Small intestine (tissue), 7 donors: ENCODE measurements around the gene GPR4. TPM values are rescaled to one million over a fixed set of nuclear protein-coding genes. Genes with fewer than 3 reads are reported as not detected.

Experiments used
- DNase-seq, 2 donors: peaks; one replicate each; pipeline versions ENCODE4 v3.0.0 to v3.0.0-alpha.2; 2013
- FAIRE-seq: peaks from 2 replicates; lab custom pipeline; 2012; peaks lifted over from hg19 to GRCh38; lab: Jason Lieb, UNC
- H3K27ac ChIP-seq, 3 donors: one replicate each; pipeline ENCODE4 v1.5.1; 2013; ENCODE audit warnings: low read length in 2 of 3, mild to moderate bottlenecking in 2 of 3, control low read depth in 1 of 3, inconsistent platforms in 1 of 3, low read depth in 1 of 3, moderate library complexity in 1 of 3
- H3K27me3 ChIP-seq, 3 donors: one replicate each; pipeline ENCODE4 v1.6.1; 2013; ENCODE audit warnings: low read length in 3 of 3, inconsistent platforms in 1 of 3; ENCODE audit not compliant: control insufficient read depth in 3 of 3, insufficient read depth in 3 of 3
- H3K36me3 ChIP-seq, 3 donors: one replicate each; pipeline ENCODE4 v1.6.1; 2013; ENCODE audit warnings: low read length in 3 of 3, inconsistent platforms in 1 of 3, low read depth in 1 of 3, mild to moderate bottlenecking in 1 of 3, moderate library complexity in 1 of 3; ENCODE audit not compliant: control insufficient read depth in 3 of 3, insufficient read depth in 2 of 3
- H3K4me1 ChIP-seq, 3 donors: one replicate each; pipeline ENCODE4 v1.6.1; 2013; ENCODE audit warnings: low read length in 2 of 3, inconsistent platforms in 1 of 3, low read depth in 1 of 3, mild to moderate bottlenecking in 1 of 3, moderate library complexity in 1 of 3; ENCODE audit not compliant: control insufficient read depth in 3 of 3, insufficient read depth in 2 of 3
- H3K4me3 ChIP-seq, 3 donors: one replicate each; pipeline ENCODE4 v1.5.1; 2013; ENCODE audit warnings: low read length in 3 of 3, control low read depth in 1 of 3, inconsistent platforms in 1 of 3, low read depth in 1 of 3, mild to moderate bottlenecking in 1 of 3, moderate library complexity in 1 of 3
- H3K9me3 ChIP-seq, 2 donors: one replicate each; pipeline ENCODE4 v1.6.1; 2013; ENCODE audit warnings: low read depth in 1 of 2, low read length in 1 of 2; ENCODE audit not compliant: control insufficient read depth in 2 of 2, insufficient read depth in 1 of 2
- WGBS, 3 donors: extraction: QIAGEN DNeasy Blood & Tissue Kit; methylation state at CpG; one replicate each; pipeline ENCODE4 v1.1.7; 2013; 5-methylcytosine and 5-hydroxymethylcytosine counted together
- polyA plus RNA-seq, 4 donors: library from polyadenylated mRNA; stranded (reverse) in 3 of 4; unstranded in 1 of 4; fragments of 200-250 nt in 3 of 4; fragments of 120-200 nt in 1 of 4; gene quantifications; one replicate each; pipeline versions ENCODE4 v1.2.1 to v1.2.3, GENCODE V29; 2013
- donor health status: healthy with polysubstance abuse.
- donor health status: control.
- donor health status: control.
- donor health status: Bipolar disorder and iron deficiency.
- donor health status: healthy.

GPR4 gene
- polyA plus RNA-seq, 4 donors, result 0.22 to 3.8 (median 0.51) TPM

- DNase-seq (peak; percentile 76 to 90), FAIRE-seq (no peak)
- WGBS, 3 donors, result 7 to 9% (median 8%) methylated on average over 38 to 39 of the region's 39 CpGs
- Histone ChIP-seq H3K9me3 (no peaks in the 10 kb centered on the region), H3K27me3 (peaks cover 0 to 38% (median 2%) of the 10 kb centered on the region in 3 donors), H3K4me1 (peaks cover 0 to 38% (median 6%) of the 10 kb centered on the region in 3 donors), H3K27ac (no peak overlapping the region), H3K4me3 (no peak overlapping the region), H3K36me3 (no peaks in the 10 kb centered on the region)
These were observed 41.3 kb upstream of the GPR4 start for GRCh38 chr19:45643024-45643926.

DNA sequence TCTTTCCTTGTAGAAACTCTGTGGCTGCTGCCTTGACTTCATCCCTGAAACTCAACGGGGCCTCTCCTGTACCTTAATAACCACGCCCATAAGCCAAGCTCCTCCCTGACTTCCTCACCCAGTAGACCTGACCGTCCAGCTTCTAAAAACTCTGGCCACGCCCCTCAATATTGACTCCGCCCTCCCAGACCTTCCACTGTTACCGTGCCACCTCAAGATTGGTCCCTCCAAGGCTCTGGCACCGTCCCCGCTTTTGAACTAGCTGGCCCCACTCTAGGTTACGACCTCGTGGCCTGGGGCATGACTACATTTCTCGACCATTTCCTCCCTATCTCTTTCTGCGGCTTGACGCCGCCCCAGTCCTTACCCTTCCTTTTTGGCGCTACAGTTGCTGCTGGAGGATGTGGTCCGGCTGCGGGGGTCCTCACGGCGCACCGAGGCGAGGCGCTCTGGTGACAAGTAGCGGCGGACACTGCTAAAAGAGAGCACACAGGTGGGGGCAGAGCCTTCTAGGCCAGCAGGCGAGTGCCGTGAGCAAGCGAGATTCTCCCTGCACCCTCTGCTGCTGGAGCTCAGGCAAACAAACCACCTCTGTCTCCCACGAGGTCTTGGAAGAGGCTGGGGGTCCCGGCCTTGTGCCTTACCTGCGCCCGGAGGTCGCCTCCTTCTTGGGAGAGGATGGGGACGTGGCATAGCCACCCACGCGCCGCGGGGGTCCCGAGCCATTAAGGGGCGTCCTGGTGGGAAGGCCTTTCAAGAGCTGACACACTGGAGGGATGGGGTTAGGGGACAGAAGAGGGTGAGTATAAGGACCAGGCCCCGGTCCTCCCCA, 39.5 kb upstream of the GPR4 start:
- peak; percentile 87 to 92 for DNase-seq
- Histone ChIP-seq H3K27me3 (peaks cover 0 to 36% (median 2%) of the 10 kb centered on the region in 3 donors), H3K9me3 (no peaks in the 10 kb centered on the region), H3K4me3 (peak overlapping the region in 2 of 3 donors; percentile 13 to 24), H3K27ac (peak overlapping the region; percentile 4 to 75 (median 50)), H3K36me3 (no peaks in the 10 kb centered on the region), H3K4me1 (peaks cover 0 to 42% (median 6%) of the 10 kb centered on the region in 3 donors)
- FAIRE-seq, result no peak
- 1 to 3% (median 2%) methylated on average over 38 to 40 of the region's 40 CpGs for WGBS, 3 donors

GRCh38 chr19:45640849-45641273, 38.8 kb upstream of the GPR4 start:
- peaks cover 0 to 30% (median 2%) of the 10 kb centered on the region in 3 donors for H3K27me3 ChIP-seq
- peak overlapping the region in 1 of 3 donors; percentile 75 for H3K27ac ChIP-seq
- H3K4me3 ChIP-seq, result no peak overlapping the region
- no peak for DNase-seq
- 35 to 53% (median 35%) methylated on average over 17 of the region's 17 CpGs for WGBS, 3 donors
- no peaks in the 10 kb centered on the region for H3K9me3 ChIP-seq
- peaks cover 0 to 39% (median 6%) of the 10 kb centered on the region in 3 donors for H3K4me1 ChIP-seq
- no peaks in the 10 kb centered on the region for H3K36me3 ChIP-seq
- FAIRE-seq, result no peak

GRCh38 chr19:45638930-45639729, 37.1 kb upstream of the GPR4 start, which contains the start of gene EML2:
Gene EML2 (minus strand): TSS chr19:45639397. CDS start chr19:45639376, 21 bp downstream.
- Histone ChIP-seq H3K9me3 (no peaks in the 10 kb centered on the region), H3K27me3 (peaks cover 0 to 13% (median 0%) of the 10 kb centered on the region in 3 donors), H3K4me3 (peak within 1 kb of the TSS; percentile 55 to 85 (median 62)), H3K4me1 (peaks cover 0 to 38% (median 6%) of the 10 kb centered on the region in 3 donors), H3K36me3 (peaks cover 0 to 2% (median 0%) of the 10 kb centered on the region in 3 donors), H3K27ac (peak within 1 kb of the TSS in 2 of 3 donors; percentile 42 to 47)
- 0 to 3% (median 2%) methylated on average over 46 to 52 of the region's 52 CpGs for WGBS, 3 donors
- DNase-seq (peak; percentile 66 to 79), FAIRE-seq (no peak)

DNA sequence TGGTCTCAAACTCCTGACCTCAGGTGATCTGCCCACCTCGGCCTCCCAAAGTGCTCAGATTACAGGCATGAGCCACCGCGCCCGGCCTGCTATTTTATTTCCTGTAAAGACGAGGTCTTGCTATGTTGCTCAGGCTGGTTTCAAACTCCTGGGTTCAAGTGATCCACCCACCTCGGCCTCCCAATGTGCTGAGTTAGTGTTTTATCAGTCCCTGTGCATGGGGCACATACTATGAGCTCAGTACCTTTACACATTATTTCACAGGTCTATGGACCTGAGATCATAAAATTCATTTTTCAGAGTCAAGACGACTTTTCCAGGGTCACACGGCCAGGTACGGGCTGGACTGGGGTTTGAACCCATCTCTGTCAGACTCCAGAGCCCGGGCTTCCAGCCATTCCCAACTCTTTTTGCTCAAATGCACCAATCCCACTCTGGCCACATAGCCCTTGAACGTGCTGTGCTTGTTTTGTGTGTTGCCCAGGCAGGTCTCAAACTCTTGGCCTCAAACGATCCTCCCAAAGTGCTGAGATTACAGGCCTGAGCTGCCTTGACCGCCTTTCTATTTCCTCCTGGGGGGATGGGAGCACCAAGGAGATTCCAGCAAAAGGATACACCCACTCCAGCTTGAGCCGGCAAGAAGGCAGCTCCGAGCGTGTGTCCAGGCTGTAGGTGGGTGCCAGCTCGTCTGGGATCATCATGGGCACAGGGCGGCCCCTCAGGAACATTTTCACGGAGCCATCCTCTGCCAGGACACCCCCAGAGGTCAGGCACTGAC, 36.1 kb upstream of the GPR4 start:
- Histone ChIP-seq H3K27ac (no peak overlapping the region), H3K9me3 (no peaks in the 10 kb centered on the region), H3K4me1 (peaks cover 0 to 32% (median 6%) of the 10 kb centered on the region in 3 donors), H3K27me3 (peaks cover 0 to 3% (median 0%) of the 10 kb centered on the region in 3 donors), H3K36me3 (peaks cover 0 to 3% (median 0%) of the 10 kb centered on the region in 3 donors), H3K4me3 (peak overlapping the region in 2 of 3 donors; percentile 55 to 85)
- 64 to 69% (median 66%) methylated on average over 17 to 19 of the region's 19 CpGs for WGBS, 3 donors
- FAIRE-seq, result no peak
- peak in 1 of 2 donors; percentile 40 for DNase-seq

GRCh38 chr19:45636902-45637301, 34.9 kb upstream of the GPR4 start:
- FAIRE-seq (no peak), DNase-seq (no peak)
- Histone ChIP-seq H3K4me1 (peaks cover 0 to 30% (median 6%) of the 10 kb centered on the region in 3 donors), H3K36me3 (peaks cover 0 to 3% (median 0%) of the 10 kb centered on the region in 3 donors), H3K27me3 (no peaks in the 10 kb centered on the region), H3K27ac (no peak overlapping the region), H3K4me3 (no peak overlapping the region), H3K9me3 (no peaks in the 10 kb centered on the region)
- 65 to 78% (median 76%) methylated on average over 2 of the region's 2 CpGs for WGBS, 3 donors

- Histone ChIP-seq H3K4me3 (no peak overlapping the region), H3K4me1 (peaks cover 0 to 24% (median 6%) of the 10 kb centered on the region in 3 donors), H3K27me3 (no peaks in the 10 kb centered on the region), H3K9me3 (no peaks in the 10 kb centered on the region), H3K27ac (no peak overlapping the region), H3K36me3 (peaks cover 0 to 3% (median 0%) of the 10 kb centered on the region in 3 donors)
- FAIRE-seq (no peak), DNase-seq (no peak)
- WGBS, 3 donors, result 85 to 95% (median 95%) methylated on average over 1 of the region's 1 CpG
These were observed 34.3 kb upstream of the GPR4 start for GRCh38 chr19:45636275-45636674.
